Hindlimb muscle (tissue), 1 donor: ENCODE results near the gene CHIC2. TPM values are rescaled to one million over a fixed set of nuclear protein-coding genes. Genes with fewer than 3 reads are reported as not detected.
"Not testable (repeated sequence)": the region's sequence is repeated elsewhere in the genome, so short reads cannot be mapped to it uniquely, and the experiment has no call there.

Experiments used
- DNase-seq: peaks from one replicate; pipeline ENCODE4 v3.0.0-alpha.2; 2013
- polyA plus RNA-seq: library from polyadenylated mRNA; unstranded; fragments of 120-200 nt; gene quantifications from one replicate; pipeline ENCODE4 v1.2.1, GENCODE V29; 2013; ENCODE audit not compliant: insufficient read length

Gene CHIC2
- polyA plus RNA-seq, 1 donor: 16.6 TPM

- no peak for DNase-seq
These were observed 3.3 kb downstream of the CHIC2 start for GRCh38 chr4:54061067-54061466.

DNA sequence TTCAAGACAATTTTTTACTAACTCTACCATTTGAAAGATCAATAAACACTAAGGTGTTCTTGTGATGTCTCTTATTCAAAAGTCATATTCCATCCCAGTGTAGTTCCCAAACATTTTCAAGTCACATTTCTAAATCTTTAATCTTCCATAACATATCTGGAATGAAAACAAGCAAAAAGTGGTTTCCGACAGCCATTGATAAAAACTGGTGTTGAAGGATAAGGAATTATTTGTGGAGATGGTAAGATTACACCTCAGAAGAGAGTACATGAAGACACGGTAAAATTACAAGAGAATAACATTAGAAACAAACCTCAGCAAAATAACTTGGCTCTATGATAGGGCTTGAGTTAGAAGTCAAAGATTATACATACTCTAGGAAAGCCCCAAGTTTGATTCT, 4.3 kb downstream of the CHIC2 start:
- DNase-seq: no peak

GRCh38 chr4:54058171-54058570, 6.2 kb downstream of the CHIC2 start:
- DNase-seq: no peak

DNA sequence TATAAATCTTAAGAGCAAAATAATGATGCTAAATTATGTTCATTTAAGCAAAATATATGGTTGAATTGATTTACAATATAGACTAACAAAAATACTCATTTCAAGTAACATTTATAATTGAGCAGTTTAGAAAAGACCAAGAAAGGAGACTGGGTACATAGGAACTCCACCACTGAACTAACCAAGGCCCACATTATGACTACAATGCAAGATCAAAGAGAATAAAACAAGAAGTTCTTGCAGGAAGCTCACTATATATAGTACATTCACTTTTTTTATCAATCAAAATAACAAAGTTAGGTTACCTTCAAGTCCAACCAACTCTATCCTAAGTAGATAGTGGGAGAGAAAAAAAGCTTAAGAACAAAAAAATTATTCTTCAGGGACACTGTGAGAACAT, 8.0 kb downstream of the CHIC2 start:
- no peak for DNase-seq

GRCh38 chr4:54055494-54055893, 8.9 kb downstream of the CHIC2 start:
- DNase-seq: no peak

DNA sequence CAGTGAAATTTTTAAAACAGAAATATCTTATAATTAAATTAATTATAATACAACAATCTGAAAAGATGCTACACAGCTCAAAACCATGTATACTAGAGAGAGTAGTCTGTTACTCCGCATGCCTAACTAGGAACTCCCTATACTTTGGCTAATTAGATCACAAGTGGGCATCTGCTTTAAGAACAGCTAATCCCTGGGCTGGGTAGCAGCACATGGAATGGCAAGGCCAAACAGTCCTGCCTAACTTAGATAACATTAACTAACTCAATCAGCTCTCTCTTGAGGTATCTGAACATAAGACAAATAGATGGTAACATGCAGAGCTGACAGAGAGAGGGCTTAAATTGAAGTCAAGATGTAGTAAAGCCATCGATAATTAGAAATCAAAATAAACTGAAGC, 9.9 kb downstream of the CHIC2 start:
- DNase-seq: no peak

- DNase-seq: not testable (repeated sequence)
These were observed 11.1 kb downstream of the CHIC2 start for GRCh38 chr4:54053322-54053721.

GRCh38 chr4:54050214-54050904, 14.0 kb downstream of the CHIC2 start:
- no peak for DNase-seq

GRCh38 chr4:54043630-54044029, 20.8 kb downstream of the CHIC2 start:
- not testable (repeated sequence) for DNase-seq

- DNase-seq: no peak
These were observed 22.5 kb downstream of the CHIC2 start for GRCh38 chr4:54041933-54042332.

DNA sequence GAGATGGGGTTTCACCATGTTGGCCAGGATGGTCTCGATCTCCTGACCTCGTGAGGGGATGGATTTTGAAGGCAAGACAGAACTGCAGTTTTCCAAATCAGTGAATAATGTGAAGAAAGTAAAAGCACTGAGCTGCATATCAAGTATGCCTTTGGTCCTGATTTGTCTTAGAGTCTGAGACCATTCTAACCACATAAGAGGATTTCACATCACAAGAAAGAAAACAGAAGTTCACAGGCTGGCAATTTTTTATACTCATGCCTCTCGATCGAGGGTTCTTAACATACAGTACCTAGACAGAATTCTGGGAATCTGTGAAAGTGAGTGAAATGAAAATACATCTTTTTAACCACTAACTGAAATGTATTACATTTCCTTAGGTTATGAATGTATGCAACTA, 23.3 kb downstream of the CHIC2 start:
- no peak for DNase-seq

GRCh38 chr4:54038056-54038455, 26.3 kb downstream of the CHIC2 start:
- DNase-seq: no peak

DNA sequence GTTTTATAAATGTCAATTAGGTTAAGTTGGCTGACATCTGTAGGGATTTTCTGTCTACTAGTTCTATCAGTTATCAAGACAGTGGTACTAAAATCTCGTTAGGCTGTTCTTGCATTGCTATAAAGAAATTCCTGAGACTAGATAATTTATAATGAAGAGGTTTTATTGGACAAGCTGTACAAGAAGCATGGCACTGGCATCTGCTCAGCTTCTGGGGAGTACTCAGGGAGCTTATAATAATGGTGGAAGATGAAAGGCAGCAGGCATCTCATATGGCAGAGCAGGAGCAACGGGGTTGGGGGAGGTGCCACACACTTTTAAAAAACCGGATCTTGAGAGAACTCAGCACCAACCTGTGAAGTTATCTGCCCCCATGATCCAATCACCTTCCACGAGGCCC, 28.2 kb downstream of the CHIC2 start:
- no peak for DNase-seq

- DNase-seq: no peak
These were observed 31.8 kb downstream of the CHIC2 start for GRCh38 chr4:54032558-54033135.

DNA sequence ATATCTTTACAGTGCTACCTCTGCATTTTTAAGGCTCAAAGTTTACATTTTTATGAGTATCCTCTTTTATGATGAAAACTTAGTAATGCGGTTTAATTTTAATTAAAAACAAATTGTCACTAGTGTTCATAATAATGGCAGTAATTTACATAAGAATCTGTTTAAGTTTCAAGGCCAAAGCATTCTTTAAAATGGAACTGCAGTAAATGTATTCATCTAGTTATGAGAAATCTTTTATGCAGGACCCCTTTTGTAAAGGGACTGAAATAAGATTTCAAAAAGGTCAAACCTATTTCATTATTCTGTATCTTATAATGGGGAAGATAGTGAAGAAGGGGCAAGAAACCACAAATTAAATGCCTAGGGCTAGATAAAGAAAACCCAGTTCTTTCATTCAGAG, 37.1 kb downstream of the CHIC2 start:
- no peak for DNase-seq

DNA sequence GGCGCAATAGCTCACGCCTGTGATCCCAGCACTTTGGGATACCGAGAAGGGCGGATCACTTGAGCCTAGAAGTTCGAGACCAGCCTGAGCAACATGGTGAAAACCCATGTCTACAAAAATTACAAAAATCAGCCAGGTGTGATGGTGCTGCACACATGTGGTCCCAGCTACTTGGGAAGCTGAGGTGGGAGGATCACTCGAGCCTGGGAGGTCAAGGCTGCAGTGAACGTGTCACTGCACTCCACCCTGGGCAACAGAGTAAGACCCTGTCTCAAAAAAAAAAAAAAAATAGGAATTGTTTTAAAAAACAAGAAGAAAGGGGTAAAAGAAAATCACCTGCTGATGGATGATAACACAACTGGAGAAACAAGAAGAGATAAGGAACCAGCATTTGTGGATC, 38.8 kb downstream of the CHIC2 start:
- DNase-seq: no peak

GRCh38 chr4:54023019-54023418, 41.4 kb downstream of the CHIC2 start:
- DNase-seq: not testable (repeated sequence)

DNA sequence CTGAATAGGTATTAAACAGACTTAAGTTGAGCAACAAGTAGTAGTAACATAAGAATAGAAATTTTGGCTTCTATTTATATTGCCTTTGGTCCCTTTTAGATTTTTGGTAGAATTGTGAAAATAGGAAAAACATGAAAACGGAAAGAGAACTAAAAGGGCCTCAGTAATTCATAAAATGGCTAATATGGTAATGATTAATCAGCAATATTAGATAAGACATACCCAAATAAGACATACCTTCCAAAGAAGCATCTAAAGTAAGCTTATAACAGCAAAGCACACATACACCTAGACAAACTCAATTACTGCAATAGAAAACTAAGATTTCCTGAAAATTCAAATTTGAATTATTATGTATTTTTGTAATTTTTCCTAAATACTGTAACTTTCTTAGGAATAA, 46.4 kb downstream of the CHIC2 start:
- DNase-seq: no peak

- DNase-seq: no peak
These were observed 47.1 kb downstream of the CHIC2 start for GRCh38 chr4:54017308-54017707.

DNA sequence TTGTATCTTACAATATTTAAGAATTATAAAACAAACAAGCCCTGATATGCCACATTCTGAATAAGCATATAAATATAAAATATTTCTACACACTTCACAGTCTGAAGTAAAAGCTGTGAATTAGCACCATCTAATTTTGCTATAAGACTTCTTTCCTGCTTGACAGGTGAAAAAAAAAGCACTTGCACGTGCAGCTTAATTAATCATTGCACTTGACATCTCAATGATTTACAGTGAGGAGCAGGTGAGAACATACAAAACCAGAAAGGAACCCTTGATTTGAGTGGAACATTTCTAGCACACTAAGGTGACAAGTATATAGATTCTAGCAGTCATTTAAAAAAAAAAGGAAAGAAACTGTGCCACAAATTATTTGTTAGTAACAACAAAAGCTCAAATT, 47.9 kb downstream of the CHIC2 start:
- no peak for DNase-seq

DNA sequence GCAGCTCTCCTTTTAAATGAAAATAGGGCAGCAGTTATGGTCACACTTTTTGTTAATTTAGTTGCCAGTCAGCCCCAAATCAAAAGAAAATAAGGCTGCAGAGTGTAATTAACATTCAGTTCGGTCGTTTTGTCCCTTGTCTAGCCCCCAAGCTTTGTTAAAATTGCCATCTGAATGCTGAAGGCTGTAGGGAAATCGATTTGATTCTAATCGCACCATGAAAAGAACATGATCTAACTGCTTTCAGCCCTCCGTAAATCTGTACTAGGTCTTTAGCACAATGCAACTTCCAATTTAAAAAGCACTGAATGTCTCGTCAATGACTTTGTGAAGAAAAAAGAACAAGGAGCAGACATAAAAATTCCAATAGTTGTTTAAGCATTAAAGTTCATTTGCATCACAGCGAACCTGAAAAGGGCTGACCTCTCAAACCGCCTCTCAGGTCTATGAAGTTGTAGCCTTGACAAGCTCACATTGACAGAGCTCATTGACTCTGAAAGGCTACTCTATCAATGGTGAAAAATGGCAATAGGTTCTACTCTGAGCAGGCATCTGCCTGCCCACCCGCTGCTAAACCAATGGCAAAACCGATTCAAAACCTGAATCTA, 48.9 kb downstream of the CHIC2 start:
- DNase-seq: no peak

GRCh38 chr4:54014666-54015160, 49.7 kb downstream of the CHIC2 start:
- DNase-seq: no peak

DNA sequence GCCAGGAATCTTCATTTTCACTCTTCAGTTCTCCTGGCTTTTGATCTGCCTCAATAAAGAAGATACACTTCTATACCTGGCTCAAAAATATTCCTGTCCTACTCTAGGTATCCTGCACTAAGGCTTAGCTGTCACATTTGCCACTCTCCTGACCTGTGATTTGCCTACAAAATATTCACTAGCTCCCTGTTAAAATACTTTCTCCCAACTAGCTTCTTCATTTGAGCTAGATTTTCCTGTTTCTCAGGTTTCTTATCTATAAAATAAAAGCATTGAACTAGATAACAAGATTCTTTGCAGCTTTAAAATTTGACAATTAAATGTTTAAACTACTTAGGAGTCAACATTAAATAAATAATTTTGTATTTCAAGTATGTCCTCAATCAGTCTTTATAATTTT, 53.2 kb downstream of the CHIC2 start:
- DNase-seq: no peak

DNA sequence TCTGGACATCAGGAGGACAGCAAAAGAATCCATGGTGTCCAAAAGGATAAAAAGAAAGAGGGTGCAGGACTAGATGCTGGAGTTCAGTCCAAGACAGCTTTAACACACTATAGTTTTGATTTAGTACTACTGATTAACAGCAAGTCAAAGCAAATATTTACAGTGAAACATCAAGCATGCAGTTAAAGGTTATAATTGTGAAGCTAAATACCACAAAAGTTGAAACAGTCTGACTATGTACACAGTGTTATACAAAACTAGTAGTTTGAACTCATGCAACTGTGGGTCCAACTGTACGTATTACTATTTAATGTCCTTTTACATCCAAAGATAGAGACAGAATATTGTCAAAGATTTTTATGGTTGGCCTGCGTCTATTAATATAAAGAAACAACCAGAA, 57.6 kb downstream of the CHIC2 start:
- no peak for DNase-seq
